Right renal cortex interstitium (tissue), 3 donors: ENCODE data around the gene HOXA3. TPM values are rescaled to one million over a fixed set of nuclear protein-coding genes. Genes with fewer than 3 reads are reported as not detected.

ENCODE experiments used
- DNase-seq, 3 donors: peaks; one replicate each; pipeline ENCODE4 v3.0.0-alpha.2; 2013; ENCODE audit warnings: low read depth in 3 of 3, low spot score in 2 of 3
- polyA plus RNA-seq, 3 donors: library from polyadenylated mRNA; unstranded; fragments of 120-200 nt; gene quantifications; one replicate each; pipeline ENCODE4 v1.2.1, GENCODE V29; 2013; ENCODE audit not compliant: insufficient read length in 3 of 3

Gene HOXA3
- polyA plus RNA-seq = 10 to 100 TPM; 23.7 to 32.8 (median 29.3) TPM

GRCh38 chr7:27151931-27152815 is at the start of gene HOXA3:
TSS of gene HOXA3 (minus strand) at chr7:27152583. CDS start at chr7:27110640, 41,943 bp downstream.
- DNase-seq = peak in 1 of 3 donors; percentile 86

DNA sequence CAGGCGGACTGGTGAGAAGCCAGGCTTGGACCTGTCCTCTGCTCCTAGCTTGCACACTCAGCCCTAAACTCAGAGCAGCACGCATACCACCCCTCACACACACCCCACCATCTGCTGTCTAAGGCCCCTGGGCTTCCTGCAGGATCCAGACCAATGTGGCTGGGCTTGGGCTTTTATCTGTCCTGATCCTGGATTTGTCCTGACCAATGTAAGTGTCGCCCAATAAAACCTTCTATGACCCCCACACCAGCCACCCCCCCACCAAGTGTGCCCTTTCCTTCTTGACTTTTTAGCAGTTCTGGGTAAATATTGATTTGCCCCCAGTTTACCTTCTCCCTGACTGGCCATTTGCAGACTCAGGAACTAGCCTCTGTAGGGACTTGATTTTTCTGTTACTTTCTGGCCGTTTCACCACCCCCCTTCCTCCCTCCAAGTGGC is 49.2 kb upstream of the HOXA3 start:
- no peak for DNase-seq

GRCh38 chr7:27200761-27201579 is 48.6 kb upstream of the HOXA3 start:
- DNase-seq = no peak

GRCh38 chr7:27199849-27200760 is 47.7 kb upstream of the HOXA3 start, which contains the start of gene HOXA13:
TSS of gene HOXA13 (minus strand) at chr7:27200091. CDS start at chr7:27200077, 14 bp downstream.
- DNase-seq = no peak

DNA sequence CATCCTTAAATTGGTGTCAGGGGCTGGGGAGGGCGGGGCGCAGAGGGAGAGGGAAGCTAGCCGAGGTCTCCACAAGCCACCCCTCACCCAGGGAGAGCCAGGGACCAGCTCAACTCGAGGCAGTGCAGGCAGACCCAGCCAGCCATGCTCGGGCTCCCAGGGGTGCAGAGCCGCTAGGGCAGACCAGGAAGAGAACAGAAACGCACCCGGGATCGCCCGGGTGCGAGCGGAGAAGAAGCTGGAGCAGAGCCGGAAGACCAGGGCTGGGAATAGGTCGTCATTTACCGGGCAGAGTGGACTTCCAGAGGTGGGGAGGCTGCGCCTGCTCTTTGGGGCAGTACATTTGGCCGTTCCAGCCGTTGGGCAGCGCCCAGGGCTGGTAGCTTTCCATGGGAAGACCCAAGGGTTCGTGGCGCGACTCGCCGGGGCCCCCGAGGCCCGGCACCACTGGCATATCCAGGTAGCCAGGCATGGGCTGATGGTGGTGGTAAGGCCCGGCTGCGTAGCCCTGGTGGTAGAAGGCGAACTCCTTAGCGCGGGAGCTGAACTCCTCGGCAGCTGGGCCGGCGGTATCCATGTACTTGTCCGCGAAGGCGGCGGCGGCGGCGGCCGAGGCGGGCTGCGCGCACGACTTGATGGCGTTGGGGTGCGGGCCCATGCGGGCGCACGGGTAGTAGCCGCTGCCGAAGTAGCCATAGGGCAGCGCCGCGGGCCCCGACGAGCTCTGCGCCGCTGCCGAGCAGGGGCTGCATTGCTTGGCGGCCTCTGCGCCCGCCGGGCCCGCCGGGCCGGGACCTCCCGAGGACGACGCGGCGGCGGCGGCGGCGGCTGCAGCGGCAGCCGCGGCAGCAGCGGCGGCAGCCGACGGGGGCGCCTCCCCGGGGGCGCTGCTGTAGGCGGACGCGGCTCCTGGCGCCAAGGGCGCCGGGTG is 46.8 kb upstream of the HOXA3 start:
- no peak for DNase-seq

GRCh38 chr7:27198138-27198841 is 45.9 kb upstream of the HOXA3 start:
- DNase-seq = no peak

DNA sequence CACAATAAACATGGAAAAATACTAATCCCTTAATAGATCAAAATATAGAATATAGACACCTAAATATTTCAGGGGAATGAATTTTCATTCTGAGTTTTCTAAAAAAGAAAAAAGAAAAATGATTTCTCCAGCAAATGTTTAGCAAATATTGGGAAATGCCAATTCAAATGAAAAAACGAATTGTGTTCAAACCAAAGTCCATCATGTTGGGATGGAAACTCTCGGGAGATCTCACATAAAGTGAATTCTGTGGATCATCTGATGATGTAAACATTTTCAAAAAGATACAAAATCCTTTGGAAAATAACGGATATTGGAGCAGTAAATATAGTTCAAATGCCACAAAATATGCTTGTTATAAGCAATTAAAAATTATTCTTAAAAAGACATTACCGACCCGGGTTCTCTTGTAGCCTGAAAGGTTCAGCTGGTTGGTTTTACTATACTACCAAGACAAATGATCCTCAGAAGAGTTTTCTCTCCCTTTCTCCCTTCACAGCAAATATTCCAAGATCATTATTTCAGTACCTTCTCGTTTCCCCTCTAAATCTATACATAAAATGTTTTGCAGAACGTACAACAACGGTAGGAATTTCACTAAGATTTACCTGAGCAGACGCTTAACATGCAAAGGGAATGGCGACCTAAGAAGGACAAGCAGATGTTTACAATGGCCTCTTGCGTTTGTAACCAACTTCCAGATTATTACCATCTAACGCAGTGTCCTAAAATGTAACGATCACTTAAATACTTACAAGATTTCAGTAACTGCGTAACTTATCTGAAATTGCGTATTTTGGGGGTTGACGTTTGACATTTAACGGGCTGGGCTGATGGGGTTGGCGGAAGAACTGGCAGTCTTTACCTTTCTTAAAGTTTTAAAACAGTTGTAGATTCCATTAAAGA is 45.0 kb upstream of the HOXA3 start:
- no peak for DNase-seq

GRCh38 chr7:27196287-27196767 is 43.9 kb upstream of the HOXA3 start:
- DNase-seq = no peak

DNA sequence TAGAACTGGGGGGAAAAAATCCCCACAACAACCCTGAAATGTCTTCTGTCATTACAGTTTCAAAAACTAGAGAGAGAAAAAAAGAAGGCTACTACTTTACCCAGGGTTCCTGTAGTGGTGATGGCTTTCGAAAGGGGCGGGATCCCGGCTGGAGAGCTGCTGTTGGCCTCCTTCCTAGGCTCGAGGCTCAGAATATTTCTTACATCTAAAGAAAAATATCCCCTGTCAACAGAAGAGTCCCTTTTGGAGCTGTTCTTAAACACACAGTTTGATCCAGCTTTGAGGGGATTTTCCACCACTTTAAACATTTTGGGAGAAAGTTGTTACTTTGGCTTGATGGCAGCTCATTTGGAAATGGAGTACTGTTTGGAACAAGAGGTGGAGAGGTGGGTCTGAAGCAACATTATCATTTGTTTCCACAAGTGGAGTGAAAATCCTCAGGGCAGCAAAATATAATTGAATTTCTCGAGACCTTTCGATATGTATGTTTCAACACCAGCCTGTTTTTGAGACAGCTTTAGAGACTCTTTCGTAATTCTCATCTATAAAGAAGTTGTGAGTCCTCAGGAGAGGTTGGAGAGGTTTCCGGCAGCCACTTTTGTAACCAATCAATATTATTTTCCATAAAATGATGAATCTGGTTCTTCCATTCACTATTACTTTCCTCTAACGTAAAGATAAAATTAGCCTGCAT is 42.5 kb upstream of the HOXA3 start:
- DNase-seq = no peak

DNA sequence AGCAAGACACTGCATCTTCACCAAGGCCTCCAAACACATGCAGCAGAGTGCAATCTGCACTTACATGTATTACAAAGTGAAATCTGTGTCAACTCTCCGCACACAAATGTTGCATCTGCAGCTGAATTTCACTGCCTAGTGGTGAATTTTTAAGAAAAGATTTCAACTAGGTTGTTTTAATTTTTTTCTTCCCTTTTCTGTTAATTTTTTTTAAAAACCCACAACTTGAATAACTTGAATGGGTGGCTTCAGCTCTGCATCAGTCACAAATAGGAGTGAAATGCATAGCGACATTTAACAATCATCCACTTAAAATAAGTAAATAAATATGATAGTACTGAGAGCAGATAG is 41.6 kb upstream of the HOXA3 start:
- no peak for DNase-seq

DNA sequence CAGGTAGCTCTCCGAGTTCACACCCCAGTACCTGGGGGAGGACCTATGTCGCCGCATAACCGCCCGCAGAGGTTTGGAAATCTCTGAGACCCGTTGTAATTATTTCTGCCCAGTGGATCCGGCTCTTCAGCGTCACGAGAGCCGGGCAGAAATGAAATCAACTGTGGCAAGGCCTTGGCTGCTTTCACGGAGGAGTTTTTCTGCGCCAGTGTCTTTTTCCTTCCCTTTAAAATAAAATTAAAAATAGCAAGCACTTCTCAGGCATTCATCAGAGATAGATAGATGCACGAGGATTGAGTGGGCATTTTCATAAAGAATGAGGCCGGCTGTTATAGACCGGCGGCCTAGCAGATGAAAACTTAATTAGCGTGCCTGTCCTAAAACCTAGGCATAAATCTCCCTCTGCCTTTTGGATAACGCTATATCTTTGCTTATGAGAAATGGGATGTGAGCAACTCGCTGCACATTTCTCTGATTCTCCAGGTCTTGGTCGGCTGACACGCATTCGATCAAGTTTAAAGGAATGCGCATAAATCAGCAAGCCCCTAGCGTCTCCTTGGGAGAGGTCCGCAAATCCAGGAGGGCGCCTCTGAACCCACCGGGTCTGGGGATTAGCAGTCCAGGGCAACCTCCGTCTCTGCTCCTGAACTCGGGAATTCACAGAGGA is 41.1 kb upstream of the HOXA3 start:
- no peak for DNase-seq

- DNase-seq = no peak
These were observed 40.4 kb upstream of the HOXA3 start for GRCh38 chr7:27192546-27193334.

GRCh38 chr7:27191833-27192545 is 39.6 kb upstream of the HOXA3 start:
- DNase-seq = no peak

DNA sequence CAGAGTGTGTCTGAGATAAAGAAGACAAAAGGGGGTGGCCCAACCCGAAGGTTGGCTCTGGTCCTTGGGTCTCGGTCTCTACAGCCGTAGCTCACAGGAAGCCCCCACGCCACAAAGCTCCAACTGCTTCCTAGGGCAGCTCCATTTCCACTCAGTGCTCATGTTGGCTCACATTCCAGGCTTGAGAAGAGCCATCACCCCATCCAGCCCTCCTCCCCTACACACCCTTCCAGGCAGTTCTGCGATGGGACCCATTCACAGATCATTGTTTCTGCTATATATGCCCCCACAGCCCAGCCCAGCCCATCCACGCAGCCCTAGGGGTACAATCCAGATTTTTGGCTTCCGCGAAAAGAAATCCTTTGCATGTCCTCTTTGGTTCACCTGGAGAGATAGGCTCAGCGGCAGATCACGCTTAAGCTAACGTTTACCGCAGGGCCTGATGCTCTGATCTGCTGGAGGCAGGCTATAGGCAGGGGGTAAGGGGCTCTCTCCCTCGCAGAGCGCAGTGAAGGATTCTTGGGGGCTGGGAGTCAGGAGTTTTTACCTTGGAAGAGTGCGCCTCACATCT is 38.9 kb upstream of the HOXA3 start:
- no peak for DNase-seq
